HG02571 (cell line): ENCODE results near the gene SMAD5.

Experiments used
- ATAC-seq: cut with Tn5 transposase; IDR thresholded peaks from one replicate; pipeline ENCODE4 v1.9.1; 2021; ENCODE audit warnings: mild to moderate bottlenecking, moderate library complexity; ENCODE audit not compliant: unreplicated experiment

The SMAD5 gene

GRCh38 chr5:136193322-136193935 is 60.8 kb downstream of the SMAD5 start:
- no peak for ATAC-seq

- no peak for ATAC-seq
Observed at GRCh38 chr5:136194576-136194975, 61.9 kb downstream of the SMAD5 start.

- ATAC-seq: no peak
Observed at GRCh38 chr5:136195971-136196820, 63.6 kb downstream of the SMAD5 start.

GRCh38 chr5:136197462-136198142 is 65.0 kb downstream of the SMAD5 start:
- no peak for ATAC-seq

DNA sequence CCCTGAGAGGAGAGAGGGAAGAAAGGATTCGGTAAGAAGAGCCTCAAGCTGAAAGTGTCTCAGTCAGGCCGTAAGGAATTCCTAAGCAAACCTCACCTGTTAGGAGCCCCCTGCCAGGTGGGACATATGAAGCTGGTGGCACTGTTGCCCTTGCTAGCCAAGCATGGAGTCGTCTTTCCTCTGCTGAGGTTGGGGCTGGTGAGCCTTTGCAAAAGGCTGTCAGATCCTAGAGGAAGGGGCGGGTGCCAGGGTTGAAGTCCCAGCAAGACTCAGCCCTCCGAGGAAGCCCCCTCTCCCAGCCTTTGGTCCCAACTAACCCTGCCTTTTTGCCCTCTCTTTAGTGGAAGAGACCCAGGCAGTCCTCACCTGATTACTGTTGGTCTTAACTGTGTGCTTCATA is 65.8 kb downstream of the SMAD5 start:
- ATAC-seq: no peak

DNA sequence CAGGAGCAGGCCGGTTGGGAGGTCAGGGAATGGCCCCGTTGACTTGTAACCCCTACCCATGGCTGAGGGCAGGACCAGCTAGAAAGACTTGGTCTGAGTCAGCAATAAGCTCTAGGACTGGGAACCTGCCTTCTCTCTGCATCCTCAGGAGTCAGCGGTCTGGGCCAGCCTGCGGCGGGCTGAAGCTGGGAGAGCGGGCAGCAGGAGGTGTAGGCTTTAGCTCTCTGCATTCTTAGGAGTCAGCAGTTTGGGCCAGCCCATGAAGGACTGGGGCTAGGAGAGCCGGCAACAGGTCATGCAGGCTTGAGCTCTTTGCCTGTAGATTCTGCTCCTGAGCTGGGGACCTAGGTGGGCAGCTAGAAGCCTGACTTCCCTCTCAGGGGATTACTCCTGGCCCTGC is 66.8 kb downstream of the SMAD5 start:
- no peak for ATAC-seq

DNA sequence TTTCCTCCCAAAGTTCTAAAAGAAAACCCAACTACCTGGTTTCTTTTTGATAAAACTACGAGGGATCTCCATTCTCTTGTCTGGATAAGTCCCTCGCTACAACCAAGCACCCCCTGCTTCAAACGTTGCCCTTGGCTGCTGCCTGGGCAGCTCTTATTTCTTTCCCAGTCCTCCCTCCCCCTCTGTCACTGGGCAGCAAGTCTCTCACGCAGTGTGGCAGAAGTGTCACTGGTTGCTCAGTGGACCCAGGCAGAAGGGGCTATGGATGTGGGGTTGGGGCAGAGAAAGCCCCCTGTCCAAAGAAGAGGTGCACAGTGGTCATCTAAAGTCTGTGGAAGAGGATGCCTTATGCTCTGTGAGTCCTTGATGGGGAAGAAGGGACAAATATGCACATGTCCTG is 67.5 kb downstream of the SMAD5 start:
- ATAC-seq: no peak

DNA sequence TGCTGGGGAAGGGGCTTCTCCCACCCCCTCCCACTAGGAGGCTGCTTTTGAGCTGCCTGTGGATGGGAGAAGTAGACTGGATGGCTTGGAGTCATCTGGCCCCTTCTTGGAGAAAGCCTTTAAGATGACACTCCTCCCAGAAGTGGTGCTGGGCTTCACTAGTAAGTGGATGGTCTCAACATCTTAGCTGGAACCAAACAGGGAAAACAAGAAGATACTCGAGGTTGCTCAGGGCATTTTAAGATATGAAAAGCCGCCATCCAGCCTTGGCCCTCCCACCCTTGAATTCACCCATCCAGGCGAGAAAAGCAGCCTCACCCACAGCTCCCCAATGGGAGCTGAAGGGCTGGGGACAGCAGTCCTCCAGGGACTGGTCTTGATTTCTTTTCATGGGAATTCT is 68.1 kb downstream of the SMAD5 start:
- no peak for ATAC-seq

DNA sequence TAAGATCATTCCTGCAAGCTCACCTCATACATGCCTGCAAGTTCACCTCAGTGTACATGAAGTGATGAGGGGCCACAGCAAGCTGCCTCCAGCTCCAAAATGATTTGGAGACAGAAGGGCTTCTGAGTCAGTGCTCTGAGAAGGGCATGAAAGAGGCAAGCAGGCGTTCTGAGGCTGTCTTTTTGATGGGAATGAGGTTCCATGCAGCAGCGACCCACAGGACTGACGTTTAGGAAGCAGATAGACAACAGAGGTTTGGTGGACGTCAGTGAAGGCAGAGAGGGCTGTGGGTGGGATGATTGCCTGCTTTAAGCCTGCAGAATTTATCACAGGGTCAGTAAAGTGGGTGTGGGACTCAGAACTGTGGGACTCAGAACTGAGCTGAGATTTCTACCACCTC is 69.2 kb downstream of the SMAD5 start:
- ATAC-seq: no peak

GRCh38 chr5:136202469-136203205 is 70.0 kb downstream of the SMAD5 start:
- ATAC-seq: no peak

DNA sequence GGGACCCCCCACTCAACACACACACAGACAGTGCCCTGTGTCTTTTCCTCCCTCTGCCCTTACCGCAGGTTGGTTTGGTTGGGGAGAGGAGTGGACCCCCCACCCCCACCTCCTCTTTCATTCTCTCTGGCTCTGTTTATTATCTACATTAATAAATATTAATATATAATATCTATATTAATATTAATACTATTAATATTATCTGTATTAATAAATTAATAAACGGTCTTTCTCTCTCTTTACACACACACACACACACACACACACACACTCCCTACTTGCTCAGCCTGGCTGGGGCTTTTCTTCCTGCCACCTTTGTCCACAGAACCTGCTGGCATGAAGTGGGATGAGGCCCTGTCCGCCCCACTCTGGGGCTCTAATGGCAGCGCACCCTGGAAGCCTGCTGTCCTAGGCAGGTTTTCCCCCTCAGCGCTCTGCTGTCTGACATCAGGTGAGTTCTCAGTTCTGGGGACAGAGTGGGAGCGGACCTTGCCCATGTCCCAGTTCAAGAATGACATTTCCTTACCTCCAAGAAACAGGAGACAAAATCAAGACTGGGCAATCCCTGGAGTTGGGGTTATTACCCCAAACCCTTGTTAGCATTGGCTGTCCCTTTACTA is 70.8 kb downstream of the SMAD5 start:
- ATAC-seq: no peak

DNA sequence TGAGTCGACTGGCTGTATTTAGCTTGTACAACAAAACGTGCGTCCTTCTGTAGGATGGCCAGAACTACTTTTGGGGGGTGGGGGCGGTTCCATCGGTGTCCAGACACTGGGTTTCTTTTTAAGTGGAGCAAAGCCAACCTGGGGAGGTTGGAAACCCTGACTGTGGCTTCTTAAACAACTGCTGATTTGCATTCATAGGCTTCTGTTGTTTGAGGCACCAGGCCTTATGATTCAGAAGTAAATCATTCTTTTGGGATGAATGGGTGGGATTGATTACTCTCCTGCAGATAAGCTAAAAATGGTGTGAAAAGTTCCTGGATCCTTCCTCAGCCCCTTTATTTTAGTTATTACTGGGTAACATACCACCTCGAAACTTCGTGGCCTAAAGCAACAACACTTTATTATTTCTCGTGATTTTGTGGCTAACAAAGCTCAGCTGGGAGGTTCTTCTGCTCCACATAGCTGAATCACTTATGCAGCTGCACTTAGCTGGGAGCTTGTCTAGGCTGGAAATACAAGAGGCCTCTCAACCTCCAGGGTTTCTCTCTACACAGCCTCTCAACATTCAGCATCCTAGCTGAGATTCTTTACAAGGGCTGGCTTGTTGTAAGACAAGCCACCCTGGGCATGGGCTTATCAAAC is 72.5 kb downstream of the SMAD5 start:
- ATAC-seq: no peak

DNA sequence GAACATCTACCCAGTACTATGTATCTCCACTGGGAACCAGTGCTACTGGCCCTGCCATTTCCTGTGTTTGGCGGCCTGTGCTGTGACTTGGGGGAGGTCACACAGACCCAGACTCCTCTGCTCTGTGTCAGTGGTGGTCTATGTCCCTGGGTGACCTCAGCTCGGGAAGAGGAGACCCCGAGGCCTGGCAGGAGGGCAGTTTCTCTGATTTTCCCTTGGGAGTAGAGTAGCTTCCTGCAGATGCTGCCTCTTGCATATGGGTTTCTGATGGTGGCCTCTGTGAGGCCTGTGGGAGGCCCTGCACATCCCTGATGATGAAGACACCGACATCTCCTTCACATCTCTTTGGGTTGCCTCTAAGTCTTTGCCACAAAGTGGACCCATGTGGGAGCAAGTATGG is 73.3 kb downstream of the SMAD5 start:
- ATAC-seq: no peak

DNA sequence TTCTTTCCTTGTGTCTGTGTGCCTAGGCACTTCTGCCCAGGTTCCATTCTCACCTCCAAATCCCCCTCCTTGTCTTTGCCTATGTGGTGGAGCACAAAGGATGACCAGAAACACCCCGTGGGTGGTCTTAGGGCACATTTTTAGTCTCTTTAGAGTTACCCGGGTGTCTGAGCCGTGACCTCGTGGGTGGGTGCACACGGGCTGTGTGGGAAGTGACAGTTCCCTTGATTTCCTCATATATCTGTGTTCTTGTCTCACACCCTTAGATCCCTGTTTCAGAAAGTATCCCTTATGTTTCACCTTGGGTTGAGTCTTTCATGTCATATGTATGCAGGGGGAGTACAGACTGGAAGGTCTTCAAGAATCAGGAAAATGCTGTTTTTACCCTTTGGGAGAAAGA is 73.7 kb downstream of the SMAD5 start:
- ATAC-seq: no peak

DNA sequence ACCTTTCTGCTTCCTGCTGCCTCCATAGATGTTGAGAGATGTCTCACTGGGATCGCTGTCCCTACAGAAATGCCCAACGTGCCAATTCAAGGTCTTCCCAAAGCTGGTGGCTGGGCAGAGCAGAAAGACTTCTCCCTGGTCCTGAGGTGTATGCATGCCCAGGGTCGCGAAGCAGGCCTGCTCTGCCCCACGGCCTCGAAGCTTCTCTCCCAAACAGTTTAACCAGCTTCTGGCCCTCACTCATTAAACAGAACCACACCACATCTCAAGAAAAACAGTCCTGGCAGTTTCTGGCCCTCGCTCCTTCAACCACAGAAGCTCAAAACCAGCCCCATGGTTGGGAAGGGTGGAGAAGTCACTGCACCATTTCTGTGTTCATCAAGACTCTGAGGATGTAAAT is 75.0 kb downstream of the SMAD5 start:
- ATAC-seq: no peak

- ATAC-seq: no peak
Observed at GRCh38 chr5:136208916-136209315, 76.3 kb downstream of the SMAD5 start.

- ATAC-seq: no peak
Observed at GRCh38 chr5:136209346-136209910, 76.8 kb downstream of the SMAD5 start.

DNA sequence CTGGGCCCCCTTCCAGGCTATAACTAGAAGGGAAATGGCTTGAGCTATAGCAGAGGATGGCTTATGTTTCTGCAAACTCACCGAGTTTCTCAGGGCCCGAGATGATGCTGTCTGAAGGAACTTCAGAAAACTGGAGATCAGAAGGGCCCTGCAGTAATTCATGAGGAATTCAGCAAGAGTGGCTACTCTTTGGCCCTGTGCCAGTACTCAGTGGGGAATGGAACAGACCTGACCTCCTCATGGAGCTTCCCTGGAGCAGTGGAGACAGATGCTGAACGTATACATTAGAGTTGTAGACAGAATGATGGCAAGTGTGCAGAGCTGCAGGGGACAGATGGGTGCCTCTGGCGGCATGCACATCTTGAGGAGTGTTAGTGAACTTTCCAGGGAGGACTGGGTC is 77.6 kb downstream of the SMAD5 start:
- ATAC-seq: no peak

GRCh38 chr5:136211282-136212040 is 78.8 kb downstream of the SMAD5 start:
- ATAC-seq: no peak
